GM12874 (cell line): ENCODE results near the gene EEIG2.

ENCODE experiments used
- TF ChIP-seq, protein P1 (sequence below): IDR thresholded peaks from 2 replicates; pipeline ENCODE4 v1.5.1; 2011; ENCODE audit warnings: low read depth, mild to moderate bottlenecking, control low read depth, low read length, moderate library complexity; ENCODE audit not compliant: insufficient read depth

The EEIG2 gene

DNA sequence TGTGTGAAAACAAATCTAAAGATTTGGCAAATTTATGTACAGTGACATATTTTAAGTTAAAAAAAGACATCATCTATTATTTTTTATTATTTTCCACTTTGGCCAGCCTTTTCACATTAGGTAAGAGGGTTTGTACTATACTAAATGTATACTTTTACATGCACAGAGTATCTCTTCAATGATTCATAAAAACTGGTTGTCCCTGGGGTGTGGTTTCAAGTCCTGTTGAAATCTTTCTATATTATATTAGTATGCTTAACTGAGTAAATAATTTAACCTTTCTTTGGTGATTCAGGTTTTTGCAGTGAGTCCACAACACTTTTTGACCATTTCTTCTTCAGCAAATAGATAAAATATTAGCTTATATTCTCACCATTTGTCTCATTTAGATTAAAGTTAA lies 45.7 kb downstream of the EEIG2 start:
- TF ChIP-seq, protein P1, sequence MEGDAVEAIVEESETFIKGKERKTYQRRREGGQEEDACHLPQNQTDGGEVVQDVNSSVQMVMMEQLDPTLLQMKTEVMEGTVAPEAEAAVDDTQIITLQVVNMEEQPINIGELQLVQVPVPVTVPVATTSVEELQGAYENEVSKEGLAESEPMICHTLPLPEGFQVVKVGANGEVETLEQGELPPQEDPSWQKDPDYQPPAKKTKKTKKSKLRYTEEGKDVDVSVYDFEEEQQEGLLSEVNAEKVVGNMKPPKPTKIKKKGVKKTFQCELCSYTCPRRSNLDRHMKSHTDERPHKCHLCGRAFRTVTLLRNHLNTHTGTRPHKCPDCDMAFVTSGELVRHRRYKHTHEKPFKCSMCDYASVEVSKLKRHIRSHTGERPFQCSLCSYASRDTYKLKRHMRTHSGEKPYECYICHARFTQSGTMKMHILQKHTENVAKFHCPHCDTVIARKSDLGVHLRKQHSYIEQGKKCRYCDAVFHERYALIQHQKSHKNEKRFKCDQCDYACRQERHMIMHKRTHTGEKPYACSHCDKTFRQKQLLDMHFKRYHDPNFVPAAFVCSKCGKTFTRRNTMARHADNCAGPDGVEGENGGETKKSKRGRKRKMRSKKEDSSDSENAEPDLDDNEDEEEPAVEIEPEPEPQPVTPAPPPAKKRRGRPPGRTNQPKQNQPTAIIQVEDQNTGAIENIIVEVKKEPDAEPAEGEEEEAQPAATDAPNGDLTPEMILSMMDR, result no peak

GRCh38 chr1:108606478-108606877 lies 46.6 kb downstream of the EEIG2 start:
- TF ChIP-seq, protein P1, result no peak

DNA sequence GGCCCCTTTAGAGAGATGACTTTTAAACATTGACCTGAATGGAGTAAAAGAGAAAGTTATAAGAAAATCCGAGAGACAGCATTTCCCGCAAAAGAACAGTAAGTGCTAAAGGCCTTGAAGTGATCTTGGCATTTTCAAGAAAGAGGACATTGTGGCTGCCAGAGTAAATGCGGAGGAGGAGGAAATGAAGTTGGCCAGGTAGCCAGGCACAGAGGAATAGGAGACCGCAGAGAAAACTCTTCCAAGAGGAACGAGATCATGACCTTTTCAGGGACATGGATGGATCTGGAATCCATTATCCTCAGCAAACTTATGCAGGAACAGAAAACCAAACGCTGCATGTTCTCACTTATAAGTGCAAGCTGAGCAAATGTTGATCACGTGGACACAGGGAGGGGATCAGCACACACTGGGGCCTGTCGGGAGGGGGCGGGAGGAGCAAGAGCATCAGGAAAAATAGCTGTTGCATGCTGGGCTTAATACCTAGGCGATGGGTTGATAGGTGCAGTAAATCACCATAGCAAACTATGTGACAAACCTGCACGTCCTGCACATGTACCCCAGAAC lies 49.7 kb downstream of the EEIG2 start:
- TF ChIP-seq, protein P1, result no peak
